ENCODE measurements around the gene MPPE1.
"Not testable (repeated sequence)": the region's sequence is repeated elsewhere in the genome, so short reads cannot be mapped to it uniquely, and the experiment has no call there.

Gene MPPE1

DNA sequence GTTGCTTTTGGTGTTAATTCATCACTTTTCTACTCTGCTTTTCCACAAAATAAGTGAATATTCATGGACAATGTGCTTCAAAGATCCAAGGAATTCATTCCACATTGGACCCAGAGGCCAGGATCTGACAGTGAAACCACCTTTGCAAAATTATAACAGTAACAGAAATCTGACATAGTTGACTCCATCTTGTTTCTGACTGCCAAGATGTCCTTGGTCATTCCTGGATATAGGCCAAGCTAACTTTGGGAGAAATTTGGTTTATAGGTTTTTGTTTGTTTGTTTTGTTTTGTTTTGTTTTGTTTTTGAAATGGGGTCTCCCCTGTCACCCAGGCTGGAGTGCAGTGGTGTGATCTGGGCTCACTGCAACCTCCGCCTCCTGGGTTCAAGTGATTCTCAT lies 10.3 kb downstream of the MPPE1 start:
- peaks cover 30% of the 10 kb centered on the region for H3K36me3 ChIP-seq (ENCODE audit: control insufficient read depth, insufficient read depth, low read length)
- WGBS, 2 experiments (ENCODE audit: insufficient coverage in 2 of 2) = 80 to 85% methylated on average over 1 of the region's 1 CpG
- peaks cover 8% of the 10 kb centered on the region for H3K4me1 ChIP-seq (ENCODE audit: control insufficient read depth, insufficient read depth, low read length, poor library complexity, severe bottlenecking)
- H3K4me3 ChIP-seq (ENCODE audit: extremely low read depth, insufficient read depth, low read length, poor library complexity, severe bottlenecking) = no peak overlapping the region
- H3K27ac ChIP-seq (ENCODE audit: low read depth, low read length, severe bottlenecking) = no peak overlapping the region
- H3K9me3 ChIP-seq (ENCODE audit: control insufficient read depth, low read length) = no peaks in the 10 kb centered on the region

DNA sequence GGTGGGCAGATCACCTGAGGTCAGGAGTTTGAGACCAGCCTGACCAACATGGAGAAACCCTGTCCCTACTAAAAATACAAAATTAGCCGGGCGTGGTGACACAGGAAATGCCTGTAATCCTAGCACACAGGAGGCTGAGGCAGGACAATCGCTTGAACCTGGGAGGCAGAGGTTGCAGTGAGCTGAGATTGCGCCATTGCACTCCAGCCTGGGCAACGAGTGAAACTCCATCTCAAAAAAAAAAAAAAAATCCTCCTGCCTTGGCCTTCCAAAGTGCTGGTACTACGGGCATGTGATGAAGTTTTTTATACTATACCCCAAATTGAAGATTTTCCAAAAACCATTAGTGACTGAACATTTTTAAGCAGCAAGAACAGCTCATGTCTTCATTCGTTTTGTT lies 15.7 kb downstream of the MPPE1 start:
- not testable (repeated sequence) for H3K27ac ChIP-seq (ENCODE audit: low read depth, low read length, severe bottlenecking); H3K9me3 ChIP-seq (ENCODE audit: control insufficient read depth, low read length); H3K4me1 ChIP-seq (ENCODE audit: control insufficient read depth, insufficient read depth, low read length, poor library complexity, severe bottlenecking); H3K4me3 ChIP-seq (ENCODE audit: extremely low read depth, insufficient read depth, low read length, poor library complexity, severe bottlenecking)
- 80 to 94% methylated on average over 3 to 5 of the region's 7 CpGs for WGBS, 2 experiments (ENCODE audit: insufficient coverage in 2 of 2)
- H3K36me3 ChIP-seq (ENCODE audit: control insufficient read depth, insufficient read depth, low read length) = peaks cover 37% of the 10 kb centered on the region

DNA sequence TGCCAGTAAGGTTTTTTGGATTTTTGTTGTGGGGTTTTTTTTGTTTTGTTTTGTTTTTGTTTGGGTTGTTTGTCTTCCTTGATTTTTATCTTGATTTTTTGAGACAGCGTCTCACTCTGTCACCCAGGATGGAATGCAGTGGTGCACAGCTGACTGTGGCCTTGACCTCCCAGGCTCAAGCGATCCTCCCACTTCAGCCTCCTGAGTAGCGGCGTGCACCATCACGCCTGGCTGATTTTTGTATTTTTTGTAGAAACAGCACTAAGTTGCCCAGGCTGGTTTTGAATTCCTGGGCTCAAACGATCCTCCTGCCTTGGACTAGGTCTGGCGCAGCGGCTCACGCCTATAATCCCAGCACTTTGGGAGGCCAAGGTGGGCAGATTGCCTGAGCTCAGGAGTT lies 16.4 kb downstream of the MPPE1 start:
- 94 to 100% methylated on average over 6 of the region's 9 CpGs for WGBS, 2 experiments (ENCODE audit: insufficient coverage in 2 of 2)
- peaks cover 41% of the 10 kb centered on the region for H3K36me3 ChIP-seq (ENCODE audit: control insufficient read depth, insufficient read depth, low read length)
- no peak overlapping the region for H3K4me3 ChIP-seq (ENCODE audit: extremely low read depth, insufficient read depth, low read length, poor library complexity, severe bottlenecking)
- no peaks in the 10 kb centered on the region for H3K9me3 ChIP-seq (ENCODE audit: control insufficient read depth, low read length)
- H3K4me1 ChIP-seq (ENCODE audit: control insufficient read depth, insufficient read depth, low read length, poor library complexity, severe bottlenecking) = peaks cover 7% of the 10 kb centered on the region
- H3K27ac ChIP-seq (ENCODE audit: low read depth, low read length, severe bottlenecking) = no peak overlapping the region

DNA sequence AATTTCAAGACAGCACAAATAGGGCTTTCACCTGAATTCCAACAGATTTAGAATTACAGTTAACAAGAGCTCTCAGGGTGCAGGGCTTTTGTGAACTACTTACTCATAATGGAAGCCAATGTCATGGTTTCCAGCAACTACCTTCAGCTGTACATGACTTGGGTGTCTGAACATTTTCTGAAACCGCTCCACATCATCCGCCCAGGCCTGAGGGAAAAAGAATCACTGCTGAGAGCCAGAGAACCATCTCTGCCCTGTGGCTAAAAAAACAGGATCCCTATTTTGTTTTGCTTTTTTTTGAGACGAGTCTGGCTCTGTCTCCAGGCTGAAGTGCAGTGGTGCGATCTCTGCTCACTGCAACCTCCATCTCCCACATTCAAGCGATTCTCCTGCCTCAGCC lies 18.8 kb downstream of the MPPE1 start:
- Histone ChIP-seq H3K4me1 (ENCODE audit: control insufficient read depth, insufficient read depth, low read length, poor library complexity, severe bottlenecking) (peaks cover 7% of the 10 kb centered on the region), H3K36me3 (ENCODE audit: control insufficient read depth, insufficient read depth, low read length) (peaks cover 40% of the 10 kb centered on the region), H3K9me3 (ENCODE audit: control insufficient read depth, low read length) (no peaks in the 10 kb centered on the region), H3K27ac (ENCODE audit: low read depth, low read length, severe bottlenecking) (no peak overlapping the region), H3K4me3 (ENCODE audit: extremely low read depth, insufficient read depth, low read length, poor library complexity, severe bottlenecking) (no peak overlapping the region)
- WGBS, 2 experiments (ENCODE audit: insufficient coverage in 2 of 2) = 98% methylated on average over 3 to 5 of the region's 5 CpGs

DNA sequence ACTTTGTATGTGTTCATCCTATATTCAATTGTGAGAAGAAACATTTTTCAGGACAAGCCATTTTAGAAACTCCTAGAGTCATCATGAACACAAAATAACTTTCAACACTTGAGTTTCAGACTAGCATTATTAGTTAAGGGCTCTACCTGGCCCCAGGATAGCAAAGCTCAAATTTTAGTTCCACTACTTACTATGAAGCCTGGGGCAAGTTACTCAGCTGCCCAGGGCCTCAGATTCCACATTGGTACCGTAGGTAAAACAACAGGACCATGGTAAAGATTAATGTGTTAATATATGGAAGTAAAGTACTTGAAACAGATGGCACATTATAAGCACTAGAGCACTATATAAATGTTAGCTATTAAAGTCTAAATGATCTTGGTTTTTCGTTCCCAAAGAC lies 19.4 kb downstream of the MPPE1 start:
- peaks cover 6% of the 10 kb centered on the region for H3K4me1 ChIP-seq (ENCODE audit: control insufficient read depth, insufficient read depth, low read length, poor library complexity, severe bottlenecking)
- peaks cover 46% of the 10 kb centered on the region for H3K36me3 ChIP-seq (ENCODE audit: control insufficient read depth, insufficient read depth, low read length)
- no peaks in the 10 kb centered on the region for H3K9me3 ChIP-seq (ENCODE audit: control insufficient read depth, low read length)
- H3K27ac ChIP-seq (ENCODE audit: low read depth, low read length, severe bottlenecking) = no peak overlapping the region
- no CpG with 5 or more reads among the region's 2 CpGs for WGBS, 2 experiments (ENCODE audit: insufficient coverage in 2 of 2)
- H3K4me3 ChIP-seq (ENCODE audit: extremely low read depth, insufficient read depth, low read length, poor library complexity, severe bottlenecking) = no peak overlapping the region

DNA sequence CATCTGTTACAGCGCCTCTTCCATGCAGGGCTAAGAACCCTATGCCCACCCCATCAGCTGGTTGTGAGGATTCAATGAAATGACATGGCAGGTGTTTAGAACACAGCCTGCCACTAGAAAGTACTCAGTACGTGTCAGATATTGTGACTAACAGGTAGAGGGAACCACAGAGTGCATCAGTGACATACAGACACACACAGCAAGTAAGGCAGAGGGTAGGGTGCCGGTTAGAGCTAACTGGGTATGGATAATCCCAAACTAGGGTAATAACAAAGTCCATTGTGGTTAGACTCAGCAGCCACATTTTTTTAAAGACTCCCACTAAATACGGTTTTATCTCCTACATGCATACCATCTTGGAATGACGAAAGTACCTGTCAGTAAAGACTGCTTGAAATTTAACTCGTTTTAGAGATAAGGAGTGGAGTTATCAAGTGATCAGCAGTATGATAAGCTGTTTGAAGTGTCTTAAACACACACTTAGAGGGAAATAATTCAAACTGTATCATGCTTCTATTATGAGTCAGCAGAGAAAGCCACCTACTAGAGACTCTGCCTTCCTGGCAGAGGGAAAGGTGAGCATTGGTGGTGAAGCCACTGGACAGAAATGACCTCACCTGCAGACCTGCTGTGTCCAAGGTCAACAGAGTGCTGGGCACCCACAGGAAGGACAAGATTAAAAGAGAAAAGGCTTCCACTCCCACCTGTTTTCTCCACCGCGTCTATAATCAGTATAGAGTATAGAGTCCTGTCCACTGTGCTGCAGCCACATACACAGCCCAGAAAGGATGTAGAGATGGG lies 20.6 kb downstream of the MPPE1 start:
- Histone ChIP-seq H3K27ac (ENCODE audit: low read depth, low read length, severe bottlenecking) (no peak overlapping the region), H3K36me3 (ENCODE audit: control insufficient read depth, insufficient read depth, low read length) (peaks cover 43% of the 10 kb centered on the region), H3K4me1 (ENCODE audit: control insufficient read depth, insufficient read depth, low read length, poor library complexity, severe bottlenecking) (no peaks in the 10 kb centered on the region), H3K4me3 (ENCODE audit: extremely low read depth, insufficient read depth, low read length, poor library complexity, severe bottlenecking) (no peak overlapping the region), H3K9me3 (ENCODE audit: control insufficient read depth, low read length) (no peaks in the 10 kb centered on the region)
- 77 to 85% methylated on average over 3 of the region's 8 CpGs for WGBS, 2 experiments (ENCODE audit: insufficient coverage in 2 of 2)

DNA sequence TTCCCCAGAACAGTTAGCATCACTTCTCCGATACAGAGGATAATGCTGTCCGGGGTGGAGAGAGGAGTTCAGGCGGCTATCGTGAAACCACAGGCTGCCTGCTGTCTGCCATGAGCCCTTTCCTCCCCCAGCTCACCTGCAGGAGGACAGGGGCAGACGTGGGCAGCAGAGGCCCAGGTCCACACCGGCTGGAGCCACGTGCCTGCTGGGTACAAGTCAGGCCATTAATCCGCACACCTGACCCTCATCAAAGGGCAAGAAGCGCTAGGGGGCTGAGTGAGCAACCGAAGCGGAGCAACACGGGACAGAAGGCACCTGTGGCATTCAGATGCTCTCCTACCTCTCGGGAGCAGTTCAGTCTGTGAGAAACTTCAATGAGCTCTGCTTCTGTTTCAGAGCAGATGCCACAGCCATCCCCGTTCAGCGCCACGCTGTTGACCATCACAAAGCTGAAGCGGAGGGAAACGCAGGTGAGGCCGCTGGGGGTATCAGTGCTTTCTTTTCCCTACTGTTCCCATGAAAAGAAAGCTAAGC lies 21.5 kb downstream of the MPPE1 start:
- peaks cover 41% of the 10 kb centered on the region for H3K36me3 ChIP-seq (ENCODE audit: control insufficient read depth, insufficient read depth, low read length)
- WGBS, 2 experiments (ENCODE audit: insufficient coverage in 2 of 2) = 96 to 99% methylated on average over 12 to 13 of the region's 19 CpGs
- H3K9me3 ChIP-seq (ENCODE audit: control insufficient read depth, low read length) = no peaks in the 10 kb centered on the region
- H3K27ac ChIP-seq (ENCODE audit: low read depth, low read length, severe bottlenecking) = no peak overlapping the region
- no peaks in the 10 kb centered on the region for H3K4me1 ChIP-seq (ENCODE audit: control insufficient read depth, insufficient read depth, low read length, poor library complexity, severe bottlenecking)
- no peak overlapping the region for H3K4me3 ChIP-seq (ENCODE audit: extremely low read depth, insufficient read depth, low read length, poor library complexity, severe bottlenecking)

DNA sequence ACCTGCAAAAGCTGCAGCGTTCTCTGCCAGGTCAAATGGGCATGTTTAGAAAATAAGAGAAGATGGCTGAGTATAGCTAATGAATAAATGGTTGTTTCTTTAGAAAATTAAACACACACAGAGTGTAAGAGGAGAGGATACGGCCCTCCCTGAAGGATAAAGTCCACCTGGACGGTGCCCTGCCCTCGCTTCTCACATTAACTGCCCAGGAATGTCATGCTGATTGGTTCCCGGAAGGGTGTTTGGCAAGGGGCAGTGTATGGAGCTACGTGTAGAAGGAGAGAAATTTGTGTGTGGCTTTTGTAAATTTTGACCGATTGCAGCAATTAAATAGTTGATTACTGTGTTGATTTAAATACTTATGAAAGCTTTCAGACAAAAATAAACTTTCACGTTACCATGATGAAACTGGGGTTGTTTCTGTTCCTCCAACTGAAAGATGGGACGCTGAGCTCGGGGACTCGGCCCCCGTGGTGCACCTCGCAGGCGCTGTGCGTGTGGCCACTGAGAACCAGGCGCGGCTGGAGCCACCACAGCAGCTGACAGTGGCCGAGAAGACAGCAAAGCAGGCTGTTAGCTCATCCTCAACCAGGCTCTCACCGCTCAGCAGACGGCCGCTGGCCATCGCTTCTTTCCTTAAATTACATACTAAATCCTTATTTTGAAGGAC lies 22.7 kb downstream of the MPPE1 start:
- Histone ChIP-seq H3K4me3 (ENCODE audit: extremely low read depth, insufficient read depth, low read length, poor library complexity, severe bottlenecking) (no peak overlapping the region), H3K36me3 (ENCODE audit: control insufficient read depth, insufficient read depth, low read length) (peaks cover 37% of the 10 kb centered on the region), H3K9me3 (ENCODE audit: control insufficient read depth, low read length) (no peaks in the 10 kb centered on the region), H3K27ac (ENCODE audit: low read depth, low read length, severe bottlenecking) (no peak overlapping the region), H3K4me1 (ENCODE audit: control insufficient read depth, insufficient read depth, low read length, poor library complexity, severe bottlenecking) (no peaks in the 10 kb centered on the region)
- WGBS, 2 experiments (ENCODE audit: insufficient coverage in 2 of 2) = 93 to 94% methylated on average over 14 to 16 of the region's 22 CpGs

DNA sequence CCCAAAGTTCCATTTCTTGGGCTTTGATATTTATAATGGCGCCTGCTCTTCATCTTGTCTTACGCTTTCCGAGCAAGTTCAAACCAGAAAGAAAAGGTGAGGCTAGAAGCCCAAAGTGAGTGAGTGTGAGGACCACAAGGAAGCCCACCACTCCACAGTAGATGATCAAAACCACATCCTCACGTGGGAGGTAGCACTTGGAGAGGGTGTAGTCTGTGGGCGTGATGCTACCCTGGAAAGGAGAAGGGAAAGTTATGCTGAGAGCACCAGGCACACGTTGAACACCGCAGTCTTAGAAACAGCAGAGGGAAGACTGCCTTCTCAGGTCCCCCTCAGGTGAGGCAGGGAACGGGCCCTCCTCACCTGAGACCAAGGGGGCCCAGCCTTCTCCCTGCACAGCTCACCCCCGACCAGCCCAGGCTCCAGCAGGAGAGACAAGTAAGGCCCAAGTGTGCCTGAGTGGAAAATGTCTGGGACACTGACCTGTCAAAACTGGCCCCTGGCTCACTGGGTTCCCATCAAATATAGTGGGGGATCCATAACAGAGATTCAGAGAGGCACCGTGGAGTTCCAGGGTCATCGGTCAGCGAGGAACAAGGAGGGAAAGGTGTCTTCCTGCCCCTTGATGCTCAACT lies 23.6 kb downstream of the MPPE1 start:
- Histone ChIP-seq H3K4me3 (ENCODE audit: extremely low read depth, insufficient read depth, low read length, poor library complexity, severe bottlenecking) (no peak overlapping the region), H3K27ac (ENCODE audit: low read depth, low read length, severe bottlenecking) (no peak overlapping the region), H3K4me1 (ENCODE audit: control insufficient read depth, insufficient read depth, low read length, poor library complexity, severe bottlenecking) (no peaks in the 10 kb centered on the region), H3K9me3 (ENCODE audit: control insufficient read depth, low read length) (no peaks in the 10 kb centered on the region), H3K36me3 (ENCODE audit: control insufficient read depth, insufficient read depth, low read length) (peaks cover 30% of the 10 kb centered on the region)
- 93 to 98% methylated on average over 7 to 8 of the region's 12 CpGs for WGBS, 2 experiments (ENCODE audit: insufficient coverage in 2 of 2)

DNA sequence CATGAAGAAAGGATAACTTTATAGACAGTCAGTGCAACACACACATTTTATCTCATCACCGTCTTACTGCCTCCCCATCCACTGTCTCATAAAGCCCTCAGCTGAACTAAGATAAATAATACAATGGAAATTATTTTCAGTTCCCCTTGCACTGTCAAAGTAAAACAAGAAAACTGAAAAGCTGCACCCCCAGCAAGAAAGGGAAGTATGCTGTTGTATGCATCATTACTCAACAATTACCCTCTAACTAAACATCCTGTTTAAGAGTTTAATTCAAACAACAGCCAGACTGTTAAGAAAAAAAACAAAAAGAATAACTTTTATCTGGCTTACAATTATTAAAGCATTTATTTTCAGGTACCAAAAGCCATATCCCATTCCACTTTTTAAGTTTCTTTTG lies 25.0 kb downstream of the MPPE1 start:
- Histone ChIP-seq H3K9me3 (ENCODE audit: control insufficient read depth, low read length) (no peaks in the 10 kb centered on the region), H3K4me3 (ENCODE audit: extremely low read depth, insufficient read depth, low read length, poor library complexity, severe bottlenecking) (no peak overlapping the region), H3K4me1 (ENCODE audit: control insufficient read depth, insufficient read depth, low read length, poor library complexity, severe bottlenecking) (no peaks in the 10 kb centered on the region), H3K27ac (ENCODE audit: low read depth, low read length, severe bottlenecking) (no peak overlapping the region), H3K36me3 (ENCODE audit: control insufficient read depth, insufficient read depth, low read length) (peaks cover 27% of the 10 kb centered on the region)
- WGBS, 2 experiments (ENCODE audit: insufficient coverage in 2 of 2) = 80% methylated on average over 1 of the region's 1 CpG; no CpG with 5 or more reads in 1 of the 2 experiments

Data from mesodermal cell (in vitro differentiated cells).